Ishikawa (cell line): ENCODE results near the gene SETD9.

ENCODE experiments used
- CEBPB ChIP-seq: IDR thresholded peaks from 2 replicates; pipeline ENCODE4 v1.6.1; 2012
- CREB1 ChIP-seq: IDR thresholded peaks from 2 replicates; pipeline ENCODE4 v1.6.1; 2012; ENCODE audit warnings: low read depth
- EGR1 ChIP-seq: IDR thresholded peaks from 2 replicates; pipeline ENCODE4 v1.6.1; 2012
- MAX ChIP-seq: IDR thresholded peaks from 2 replicates; pipeline ENCODE4 v1.6.1; 2012
- RAD21 ChIP-seq: IDR thresholded peaks from 2 replicates; pipeline ENCODE4 v1.6.1; 2012; ENCODE audit warnings: low read depth
- REST ChIP-seq: IDR thresholded peaks from 2 replicates; pipeline ENCODE4 v1.6.1; 2012; ENCODE audit warnings: low read depth, mild to moderate bottlenecking
- TCF12 ChIP-seq: IDR thresholded peaks from 2 replicates; pipeline ENCODE4 v1.6.1; 2012; ENCODE audit warnings: low read depth
- TEAD4 ChIP-seq: IDR thresholded peaks from 2 replicates; pipeline ENCODE4 v1.6.1; 2012
- USF1 ChIP-seq: IDR thresholded peaks from 2 replicates; pipeline ENCODE4 v1.6.1; 2012
- YY1 ChIP-seq: IDR thresholded peaks from 2 replicates; pipeline ENCODE4 v1.6.1; 2012; ENCODE audit warnings: low read depth

- no peak for TF ChIP-seq RAD21
- no peak for TF ChIP-seq TCF12
- no peak for TF ChIP-seq CREB1
- no peak for TF ChIP-seq CEBPB
- no peak for TF ChIP-seq MAX
- TF ChIP-seq TEAD4, result no peak
- TF ChIP-seq EGR1, result no peak
- TF ChIP-seq REST, result no peak
- TF ChIP-seq YY1, result no peak
- TF ChIP-seq USF1, result no peak
These were observed 32.6 kb downstream of the SETD9 start for GRCh38 chr5:56941981-56942380.
